ENCODE results near the gene MUCL1. TPM values are rescaled to one million over a fixed set of nuclear protein-coding genes. Genes with fewer than 3 reads are reported as not detected.

MUCL1 gene
- polyA plus RNA-seq, 2 of the 4 experiments (the other 2 are of a cell fraction) = not detected

- FAIRE-seq (no peak), DNase-seq (ENCODE audit: low read depth in 1 of 2, low spot score in 1 of 2) (no peak), ATAC-seq (no peak)
- Histone ChIP-seq H3K9me3 (no peaks in the 10 kb centered on the region; the same call in 1 of the 3 replicates), H3K4me3 (no peak overlapping the region), H3K4me1 (no peaks in the 10 kb centered on the region), H3K27ac (no peak overlapping the region), H3K4me2 (no peak overlapping the region)
- 40% methylated on average over 1 of the region's 1 CpG for WGBS (ENCODE audit: missing lambda C conversion rate)
- ChIA-PET POLR2A (no interaction called here), CTCF (interaction anchor here (1.2 to 1.6 kb wide), 2 partner anchors 16 to 120 kb away, joined by 3 to 4 read pairs; partner anchors contain the start of gene MUCL1)
- TF ChIP-seq KDM1A (IDR thresholded peaks at IDR 0.05; ENCODE audit: low read depth) (no peak), NFE2L2 (conservative IDR thresholded peaks at IDR 0.05; ENCODE audit: low read length) (no peak), JUN (IDR thresholded peaks at IDR 0.05) (no peak), USF2 (IDR thresholded peaks at IDR 0.05) (no peak), FOXS1 (CRISPR knock-in tag; IDR thresholded peaks at IDR 0.05) (no peak), RFX5 (IDR thresholded peaks at IDR 0.05) (no peak), MAFK (IDR thresholded peaks at IDR 0.05; ENCODE audit: partially characterized antibody) (no peak), CHD4 (IDR thresholded peaks at IDR 0.05; ENCODE audit: borderline replicate concordance) (no peak), EP300 (IDR thresholded peaks at IDR 0.05) (no peak)
Measured at GRCh38 chr12:54870048-54870447, 15.7 kb downstream of the MUCL1 start.

GRCh38 chr12:54870617-54871016, 16.3 kb downstream of the MUCL1 start:
- DNase-seq (ENCODE audit: low read depth in 1 of 2, low spot score in 1 of 2) (peak in 1 of 2 experiments; percentile 13), FAIRE-seq (no peak), ATAC-seq (no peak)
- ChIA-PET CTCF (interaction anchor here (1.6 kb wide), 1 partner anchor 16 kb away, joined by 3 read pairs; the partner anchor contains the start of gene MUCL1), POLR2A (no interaction called here)
- H3K27ac ChIP-seq = no peak overlapping the region
- WGBS (ENCODE audit: missing lambda C conversion rate) = 3% methylated on average over 5 of the region's 5 CpGs
- no peaks in the 10 kb centered on the region; the same call in 1 of the 3 replicates for H3K9me3 ChIP-seq
- no peaks in the 10 kb centered on the region for H3K4me1 ChIP-seq
- H3K4me2 ChIP-seq = no peak overlapping the region
- TF ChIP-seq ZSCAN20 (CRISPR knock-in tag; IDR thresholded peaks at IDR 0.05) = no peak
- H3K4me3 ChIP-seq = no peak overlapping the region

GRCh38 chr12:54879150-54879549, 24.8 kb downstream of the MUCL1 start:
- FAIRE-seq = no peak
- Histone ChIP-seq H3K4me2 (no peak overlapping the region), H3K4me1 (no peaks in the 10 kb centered on the region), H3K27ac (no peak overlapping the region), H3K9me3 (no peaks in the 10 kb centered on the region; the same call in 2 of the 3 replicates), H3K4me3 (no peak overlapping the region)
- no peak for TF ChIP-seq KDM5A (IDR thresholded peaks at IDR 0.05)
- TF ChIP-seq ATOH8 (CRISPR knock-in tag; IDR thresholded peaks at IDR 0.05; ENCODE audit: low read depth) = no peak
- no peak for TF ChIP-seq HEYL (CRISPR knock-in tag; IDR thresholded peaks at IDR 0.05)
- no peak for TF ChIP-seq KDM1A (IDR thresholded peaks at IDR 0.05; ENCODE audit: low read depth)
- TF ChIP-seq CTCF (IDR thresholded peaks at IDR 0.05) = no peak
- no peak for TF ChIP-seq JUNB (IDR thresholded peaks at IDR 0.05)
- TF ChIP-seq ZSCAN20 (CRISPR knock-in tag; IDR thresholded peaks at IDR 0.05) = no peak
- no peak for TF ChIP-seq SMC3 (IDR thresholded peaks at IDR 0.05)
- TF ChIP-seq ZFP36 (IDR thresholded peaks at IDR 0.05; ENCODE audit: borderline replicate concordance, partially characterized antibody) = no peak
- TF ChIP-seq TP53 (CRISPR knock-in tag; IDR thresholded peaks at IDR 0.05) = no peak
- TF ChIP-seq CEBPB (IDR thresholded peaks at IDR 0.05) = no peak
- no peak for TF ChIP-seq EHMT2 (IDR thresholded peaks at IDR 0.05; ENCODE audit: low read depth)
- no peak for TF ChIP-seq ELK1 (IDR thresholded peaks at IDR 0.05; ENCODE audit: low read depth, low read length)
- TF ChIP-seq EP300 (IDR thresholded peaks at IDR 0.05) = no peak
- no peak for TF ChIP-seq RARB (CRISPR knock-in tag; IDR thresholded peaks at IDR 0.05)
- no peak for TF ChIP-seq CBX2 (IDR thresholded peaks at IDR 0.05; ENCODE audit: borderline replicate concordance, low read depth)
- no peak for TF ChIP-seq RAD21 (conservative IDR thresholded peaks at IDR 0.05 in 1 of 2, IDR thresholded peaks at IDR 0.05 in 1 of 2)
- TF ChIP-seq HDAC2 (IDR thresholded peaks at IDR 0.05) = no peak
- no peak for TF ChIP-seq USF2 (IDR thresholded peaks at IDR 0.05)
- 23% methylated on average over 3 of the region's 3 CpGs for WGBS (ENCODE audit: missing lambda C conversion rate)
- POLR2A ChIA-PET = no interaction called here
- CTCF ChIA-PET = no interaction called here
- no peak for DNase-seq (ENCODE audit: low read depth in 1 of 2, low spot score in 1 of 2)
- ATAC-seq = no peak

All from A549 (cell line).